DND-41 (cell line): ENCODE data around the gene GIGYF1.
"Not testable (repeated sequence)": the region's sequence is repeated elsewhere in the genome, so short reads cannot be mapped to it uniquely, and the experiment has no call there.

Source experiments
- ATAC-seq: fragments of 200-7000 bp; cut with Tn5 transposase; 3 replicates; pipeline ENCODE4 v1.9.1; 2021; ENCODE audit warnings: low read depth; ENCODE audit not compliant: insufficient read depth
- DNase-seq: peaks from one replicate; pipeline ENCODE4 v3.0.0-alpha.2; 2020
- H2AFZ ChIP-seq: 2 replicates; pipeline ENCODE4 v1.6.0; 2012; ENCODE audit warnings: low read depth, low read length
- H3K27ac ChIP-seq: 2 replicates; pipeline ENCODE4 v1.5.1; 2012; ENCODE audit warnings: low read length, inconsistent platforms
- H3K27me3 ChIP-seq: fragments of 200-600 bp; sonication (generic); 2 replicates; pipeline ENCODE4 v1.6.0; 2012; ENCODE audit warnings: low read length, mild to moderate bottlenecking, inconsistent platforms; ENCODE audit not compliant: insufficient read depth, poor library complexity
- H3K36me3 ChIP-seq: 2 replicates; pipeline ENCODE4 v1.5.1; 2012; ENCODE audit warnings: low read length, inconsistent platforms; ENCODE audit not compliant: insufficient read depth
- H3K4me1 ChIP-seq: 2 replicates; pipeline ENCODE4 v1.5.1; 2012; ENCODE audit warnings: mild to moderate bottlenecking, low read length; ENCODE audit not compliant: insufficient read depth
- H3K4me2 ChIP-seq: 2 replicates; pipeline ENCODE4 v1.6.0; 2012; ENCODE audit warnings: mild to moderate bottlenecking, moderate library complexity, low read length, inconsistent platforms; ENCODE audit not compliant: insufficient read depth
- H3K4me3 ChIP-seq, 2 experiments: fragments of 200-600 bp in 1 of 2; shearing (Covaris generic) in 1 of 2; 2 replicates each; pipeline ENCODE4 v1.5.1; 2012 to 2016; ENCODE audit warnings: inconsistent platforms in 2 of 2, low read length in 2 of 2, mild to moderate bottlenecking in 2 of 2, low read depth in 1 of 2, moderate library complexity in 1 of 2
- H3K79me2 ChIP-seq: 2 replicates; pipeline ENCODE4 v1.6.0; 2012; ENCODE audit warnings: low read length, inconsistent platforms; ENCODE audit not compliant: insufficient read depth
- H3K9ac ChIP-seq: 2 replicates; pipeline ENCODE4 v1.6.0; 2012; ENCODE audit warnings: low read depth, mild to moderate bottlenecking, inconsistent platforms, low read length, moderate library complexity
- H3K9me3 ChIP-seq: 2 replicates; pipeline ENCODE4 v1.5.1; 2012; ENCODE audit warnings: low read length, moderate library complexity, mild to moderate bottlenecking, inconsistent platforms; ENCODE audit not compliant: insufficient read depth, severe bottlenecking
- H4K20me1 ChIP-seq: 2 replicates; pipeline ENCODE4 v1.6.0; 2012; ENCODE audit warnings: low read length; ENCODE audit not compliant: insufficient read depth
- EZH2 ChIP-seq: IDR thresholded peaks from 3 replicates; pipeline ENCODE4 v1.6.1; 2012; ENCODE audit warnings: borderline replicate concordance, low read depth, mild to moderate bottlenecking, moderate library complexity, low read length, inconsistent platforms; ENCODE audit not compliant: severe bottlenecking
- TF ChIP-seq, protein P1 (sequence below): IDR thresholded peaks from 2 replicates; pipeline ENCODE4 v1.5.1; 2012; ENCODE audit warnings: borderline replicate concordance, low read length, moderate library complexity, mild to moderate bottlenecking; ENCODE audit not compliant: poor library complexity, severe bottlenecking; ENCODE audit errors: extremely low read depth

The GIGYF1 gene

GRCh38 chr7:100673302-100673941 lies 20.6 kb downstream of the GIGYF1 start, which contains the start of gene GNB2:
TSS of gene GNB2 (plus strand) at chr7:100673740. CDS start at chr7:100676266, 2,526 bp downstream.
- peak; percentile 73 for ATAC-seq
- Histone ChIP-seq H3K36me3 (peaks cover 23% of the 10 kb centered on the region), H3K4me2 (peak within 1 kb of the TSS; percentile 94), H3K9ac (peak within 1 kb of the TSS; percentile 91), H3K4me1 (peaks cover 22% of the 10 kb centered on the region), H2AFZ (peak within 1 kb of the TSS; percentile 84), H3K27ac (peak within 1 kb of the TSS; percentile 92), H3K79me2 (peaks cover 46% of the 10 kb centered on the region), H4K20me1 (peaks cover 39% of the 10 kb centered on the region), H3K27me3 (no peaks in the 10 kb centered on the region), H3K4me3 (peak within 1 kb of the TSS; percentile 88 to 98), H3K9me3 (no peaks in the 10 kb centered on the region)
- TF ChIP-seq, protein P1, sequence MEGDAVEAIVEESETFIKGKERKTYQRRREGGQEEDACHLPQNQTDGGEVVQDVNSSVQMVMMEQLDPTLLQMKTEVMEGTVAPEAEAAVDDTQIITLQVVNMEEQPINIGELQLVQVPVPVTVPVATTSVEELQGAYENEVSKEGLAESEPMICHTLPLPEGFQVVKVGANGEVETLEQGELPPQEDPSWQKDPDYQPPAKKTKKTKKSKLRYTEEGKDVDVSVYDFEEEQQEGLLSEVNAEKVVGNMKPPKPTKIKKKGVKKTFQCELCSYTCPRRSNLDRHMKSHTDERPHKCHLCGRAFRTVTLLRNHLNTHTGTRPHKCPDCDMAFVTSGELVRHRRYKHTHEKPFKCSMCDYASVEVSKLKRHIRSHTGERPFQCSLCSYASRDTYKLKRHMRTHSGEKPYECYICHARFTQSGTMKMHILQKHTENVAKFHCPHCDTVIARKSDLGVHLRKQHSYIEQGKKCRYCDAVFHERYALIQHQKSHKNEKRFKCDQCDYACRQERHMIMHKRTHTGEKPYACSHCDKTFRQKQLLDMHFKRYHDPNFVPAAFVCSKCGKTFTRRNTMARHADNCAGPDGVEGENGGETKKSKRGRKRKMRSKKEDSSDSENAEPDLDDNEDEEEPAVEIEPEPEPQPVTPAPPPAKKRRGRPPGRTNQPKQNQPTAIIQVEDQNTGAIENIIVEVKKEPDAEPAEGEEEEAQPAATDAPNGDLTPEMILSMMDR = no peak
- no peak for TF ChIP-seq EZH2
- peak; percentile 99 for DNase-seq

DNA sequence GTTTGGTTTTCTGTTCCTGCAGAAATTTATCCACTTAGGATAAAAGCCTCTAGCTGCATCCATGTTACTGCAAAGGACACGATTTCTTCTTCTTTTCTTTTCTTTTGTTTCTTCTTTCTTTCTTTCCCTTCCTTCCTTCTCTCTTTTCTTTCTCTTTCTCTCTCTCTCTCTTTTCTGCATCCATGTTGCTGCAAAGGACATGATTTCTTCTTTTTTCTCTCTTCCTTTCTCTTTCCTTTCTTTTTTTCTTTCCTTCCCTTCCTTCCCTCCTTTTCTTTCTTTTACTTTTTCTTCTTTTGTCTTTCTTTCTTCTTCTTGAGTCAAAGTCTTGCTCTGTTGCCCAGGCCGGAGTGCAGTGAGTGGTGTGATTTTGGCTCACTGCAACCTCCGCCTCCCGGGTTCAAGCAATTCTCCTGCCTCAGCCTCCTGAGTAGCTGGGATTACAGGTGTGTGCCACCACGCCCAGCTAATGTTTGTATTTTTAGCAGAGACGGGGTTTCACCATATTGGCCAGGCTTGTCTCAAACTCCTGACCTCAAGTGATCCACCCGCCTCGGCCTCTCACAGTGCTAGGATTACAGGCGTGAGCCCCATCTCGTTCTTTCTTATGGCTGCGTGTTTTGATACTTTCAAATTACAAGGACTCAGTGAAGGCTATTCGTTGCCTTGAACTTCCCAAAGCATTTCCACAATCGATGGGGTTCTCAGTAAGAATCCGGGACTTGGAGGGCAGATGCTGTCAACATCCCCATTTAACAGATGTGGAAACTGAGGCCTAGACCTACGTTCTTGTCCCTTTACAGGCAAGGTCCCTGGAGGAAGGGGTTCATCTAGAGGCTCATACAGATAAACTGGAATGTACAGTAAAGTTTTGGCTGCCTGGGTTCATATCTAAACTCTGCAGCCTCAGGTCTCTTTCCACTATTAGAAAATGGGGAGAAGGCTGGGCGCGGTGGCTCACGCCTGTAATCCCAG lies 22.4 kb downstream of the GIGYF1 start:
- Histone ChIP-seq H3K9ac (no peak overlapping the region), H3K4me3 (no peak overlapping the region), H3K27ac (no peak overlapping the region), H2AFZ (no peak overlapping the region), H3K36me3 (peaks cover 5% of the 10 kb centered on the region), H4K20me1 (peaks cover 21% of the 10 kb centered on the region), H3K79me2 (peaks cover 30% of the 10 kb centered on the region), H3K4me1 (peaks cover 20% of the 10 kb centered on the region), H3K4me2 (no peak overlapping the region), H3K27me3 (no peaks in the 10 kb centered on the region), H3K9me3 (no peaks in the 10 kb centered on the region)
- no peak for TF ChIP-seq EZH2
- TF ChIP-seq, protein P1 = no peak
- ATAC-seq (no peak), DNase-seq (no peak)

- TF ChIP-seq, protein P1 = no peak
- TF ChIP-seq EZH2 = no peak
- Histone ChIP-seq H3K9ac (no peak overlapping the region), H3K4me1 (peaks cover 8% of the 10 kb centered on the region), H3K9me3 (no peaks in the 10 kb centered on the region), H3K4me3 (no peak overlapping the region), H3K27ac (no peak overlapping the region), H4K20me1 (peaks cover 8% of the 10 kb centered on the region), H3K4me2 (no peak overlapping the region), H3K79me2 (peaks cover 14% of the 10 kb centered on the region), H2AFZ (no peak overlapping the region), H3K27me3 (no peaks in the 10 kb centered on the region), H3K36me3 (no peaks in the 10 kb centered on the region; the same call in 1 of the 2 replicates)
- ATAC-seq (no peak), DNase-seq (no peak)
These were observed 24.0 kb downstream of the GIGYF1 start for GRCh38 chr7:100670074-100670473.

GRCh38 chr7:100669106-100669505 lies 24.9 kb downstream of the GIGYF1 start:
- H3K9me3 ChIP-seq, ATAC-seq, H4K20me1 ChIP-seq, H3K4me3 ChIP-seq, H3K36me3 ChIP-seq, H3K27me3 ChIP-seq, DNase-seq, H3K27ac ChIP-seq, H3K4me1 ChIP-seq, H3K9ac ChIP-seq, H3K79me2 ChIP-seq, H2AFZ ChIP-seq, H3K4me2 ChIP-seq: not testable (repeated sequence)
